Subcutaneous adipose tissue (tissue), 4 donors: ENCODE results near the gene HERC6. TPM values are rescaled to one million over a fixed set of nuclear protein-coding genes. Genes with fewer than 3 reads are reported as not detected.

Experiments
- CTCF ChIP-seq: fragments of 450-650 bp; IDR thresholded peaks from one replicate; pipeline ENCODE4 v1.5.1; 2016; ENCODE audit warnings: low read depth, mild to moderate bottlenecking, control low read depth, antibody characterized with exemption, moderate library complexity
- total RNA-seq, 4 donors: library from RNA; depleted of rRNA; stranded (reverse); fragments of >200 nt; gene quantifications; one replicate each; pipeline ENCODE4 v1.1.0, GENCODE V29; 2016

The HERC6 gene
- total RNA-seq, 4 donors from 2014 or later, result 4.2 to 13.2 (median 5.5) TPM

DNA sequence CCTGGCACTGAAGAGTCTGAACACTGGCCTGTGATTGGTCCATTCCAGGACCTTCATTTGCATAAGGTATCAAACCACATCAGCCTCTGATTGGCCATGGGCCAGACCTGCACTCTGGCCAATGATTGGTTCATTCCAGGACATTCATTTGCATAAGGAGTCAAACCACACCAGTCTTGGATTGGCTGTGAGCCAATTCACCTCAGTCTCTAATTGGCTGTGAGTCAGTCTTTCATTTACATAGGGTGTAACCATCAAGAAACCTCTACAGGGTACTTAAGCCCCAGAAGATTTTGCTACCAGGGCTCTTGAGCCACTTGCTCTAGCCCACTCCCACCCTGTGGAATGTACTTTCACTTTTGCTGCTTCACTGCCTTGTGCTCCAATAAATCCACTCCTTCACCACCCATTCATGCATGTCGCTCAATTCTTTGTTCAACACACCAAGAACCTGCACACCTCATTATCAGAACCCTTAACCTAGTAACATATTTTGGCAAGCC lies 64.1 kb downstream of the HERC6 start:
- TF ChIP-seq CTCF, result no peak

GRCh38 chr4:88443486-88443885 lies 64.8 kb downstream of the HERC6 start:
- TF ChIP-seq CTCF, result no peak

GRCh38 chr4:88445252-88445651 lies 66.6 kb downstream of the HERC6 start:
- no peak for TF ChIP-seq CTCF

DNA sequence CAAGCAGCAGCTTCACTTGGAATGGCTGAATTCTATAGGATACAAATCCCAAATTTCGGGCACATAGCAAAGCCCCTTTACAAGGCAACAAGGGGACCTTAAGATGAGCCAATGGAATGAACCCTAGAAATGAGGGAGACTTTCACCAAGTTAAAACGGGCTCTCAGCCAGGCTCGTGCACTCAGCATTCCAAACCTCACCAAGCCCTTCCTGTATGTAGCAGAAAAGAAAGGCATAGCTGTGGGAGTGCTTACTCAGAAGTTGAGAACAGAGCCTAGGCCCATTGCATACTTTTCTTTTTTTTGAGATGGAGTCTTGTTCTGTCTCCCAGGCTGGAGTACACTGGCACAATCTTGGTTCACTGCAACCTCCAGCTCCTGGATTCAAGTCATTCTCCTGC lies 67.5 kb downstream of the HERC6 start:
- no peak for TF ChIP-seq CTCF

DNA sequence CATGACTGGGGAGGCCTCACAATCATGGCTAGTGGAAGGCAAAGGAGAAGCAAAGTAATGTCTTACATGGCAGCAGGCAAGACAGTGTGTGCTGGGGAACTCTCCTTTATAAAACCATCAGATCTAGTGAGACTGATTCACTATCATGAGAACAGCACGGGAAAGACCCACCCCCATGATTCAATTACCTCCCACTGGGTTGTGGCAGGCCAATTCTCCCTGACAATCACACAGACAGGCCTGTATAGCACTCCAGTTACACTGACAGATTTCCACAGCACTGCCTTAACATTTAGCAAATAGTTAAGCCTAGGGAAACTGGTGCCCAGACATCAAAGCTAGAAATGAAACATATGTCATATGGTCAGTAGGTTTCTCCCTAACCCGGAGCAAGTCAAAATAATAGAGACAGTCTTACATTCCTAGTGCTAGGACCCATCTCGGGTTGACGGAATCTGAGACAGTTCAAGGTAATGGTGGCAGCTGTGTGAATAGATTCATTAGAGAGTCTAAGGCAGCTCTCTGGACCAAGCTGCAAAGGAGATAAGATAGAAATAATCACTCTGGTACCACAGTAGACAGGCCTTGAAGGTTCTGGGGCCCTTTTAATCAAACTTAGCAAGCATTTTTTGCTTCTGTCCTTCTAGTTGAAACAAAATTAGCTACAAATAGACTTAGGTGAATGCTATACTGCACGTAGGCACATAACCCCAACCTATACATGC lies 68.9 kb downstream of the HERC6 start:
- TF ChIP-seq CTCF, result no peak

GRCh38 chr4:88448889-88449288 lies 70.2 kb downstream of the HERC6 start:
- no peak for TF ChIP-seq CTCF

- no peak for TF ChIP-seq CTCF
These were observed 70.6 kb downstream of the HERC6 start for GRCh38 chr4:88449290-88449689.
